Endodermal cell (in vitro differentiated cells): ENCODE measurements around the gene DDX60. TPM values are rescaled to one million over a fixed set of nuclear protein-coding genes. Genes with fewer than 3 reads are reported as not detected.

ENCODE experiments used
- DNase-seq: peaks from one replicate; pipeline ENCODE4 v3.0.0-alpha.2; 2017
- H3K27ac ChIP-seq: 2 replicates; pipeline ENCODE4 v1.5.1; 2013; ENCODE audit warnings: mild to moderate bottlenecking, low read depth, low read length, moderate library complexity
- H3K27me3 ChIP-seq: 2 replicates; pipeline ENCODE4 v1.6.1; 2013; ENCODE audit warnings: mild to moderate bottlenecking, low read length, moderate library complexity; ENCODE audit not compliant: insufficient read depth, control insufficient read depth, poor library complexity, severe bottlenecking
- H3K36me3 ChIP-seq: 2 replicates; pipeline ENCODE4 v1.7.0; 2013; ENCODE audit warnings: mild to moderate bottlenecking, low read length, moderate library complexity; ENCODE audit not compliant: control insufficient read depth, insufficient read depth
- H3K4me1 ChIP-seq: one replicate; pipeline ENCODE4 v1.7.0; 2013; ENCODE audit warnings: low read length; ENCODE audit not compliant: control insufficient read depth, insufficient read depth
- H3K4me3 ChIP-seq: 2 replicates; pipeline ENCODE4 v1.5.1; 2013; ENCODE audit warnings: mild to moderate bottlenecking, low read length, moderate library complexity
- H3K9ac ChIP-seq: 2 replicates; pipeline ENCODE4 v1.6.1; 2013; ENCODE audit warnings: mild to moderate bottlenecking, low read length, moderate library complexity; ENCODE audit not compliant: poor library complexity, severe bottlenecking; ENCODE audit errors: extremely low read depth
- H3K9me3 ChIP-seq: 2 replicates; pipeline ENCODE4 v1.6.1; 2013; ENCODE audit warnings: mild to moderate bottlenecking, low read length, moderate library complexity; ENCODE audit not compliant: control insufficient read depth
- H3K27ac Mint-ChIP-seq: 2 replicates; pipeline ENCODE4 v1.8.0; 2020; ENCODE audit warnings: mixed read lengths
- H3K27me3 Mint-ChIP-seq: 2 replicates; pipeline ENCODE4 v1.8.0; 2021; ENCODE audit warnings: mild to moderate bottlenecking, mixed read lengths; ENCODE audit not compliant: insufficient read depth
- H3K36me3 Mint-ChIP-seq: 2 replicates; pipeline ENCODE4 v1.8.0; 2020; ENCODE audit warnings: low read depth, mixed read lengths
- H3K4me1 Mint-ChIP-seq: 2 replicates; pipeline ENCODE4 v1.8.0; 2020; ENCODE audit warnings: mixed read lengths
- H3K4me3 Mint-ChIP-seq: 2 replicates; pipeline ENCODE4 v1.8.0; 2020; ENCODE audit warnings: mild to moderate bottlenecking, moderate library complexity, mixed read lengths
- H3K9me3 Mint-ChIP-seq: 2 replicates; pipeline ENCODE4 v1.8.0; 2020; ENCODE audit warnings: mild to moderate bottlenecking, mixed read lengths
- WGBS, 2 experiments: methylation state at CpG; one replicate each; pipeline versions ENCODE4 v1.1.5 to v1.1.7; 2013; ENCODE audit warnings: missing lambda C conversion rate in 2 of 2, mixed read lengths in 1 of 2; ENCODE audit not compliant: insufficient coverage in 1 of 2, insufficient read length in 1 of 2; 5-methylcytosine and 5-hydroxymethylcytosine counted together
- total RNA-seq, 2 donors: library from RNA; stranded (reverse); fragmentation: NEBNext Ultra II Directional in 1 of 2; extraction: Animal tissue kit (Norgen Biotek cat#: 25700) in 1 of 2; gene quantifications; 2 replicates in 1 of 2; 3 replicates in 1 of 2; pipeline ENCODE4 v1.2.1, GENCODE V29; 2021
- TF ChIP-seq, protein P1 (sequence below): fragments of 200-600 bp; sonication (generic); conservative IDR thresholded peaks from 2 replicates; pipeline ENCODE4 v1.5.0; 2021; ENCODE audit warnings: antibody characterized with exemption, mild to moderate bottlenecking

The DDX60 gene
- total RNA-seq, 2 donors from 2014 or later = 1.6 to 3.1 TPM

DNA sequence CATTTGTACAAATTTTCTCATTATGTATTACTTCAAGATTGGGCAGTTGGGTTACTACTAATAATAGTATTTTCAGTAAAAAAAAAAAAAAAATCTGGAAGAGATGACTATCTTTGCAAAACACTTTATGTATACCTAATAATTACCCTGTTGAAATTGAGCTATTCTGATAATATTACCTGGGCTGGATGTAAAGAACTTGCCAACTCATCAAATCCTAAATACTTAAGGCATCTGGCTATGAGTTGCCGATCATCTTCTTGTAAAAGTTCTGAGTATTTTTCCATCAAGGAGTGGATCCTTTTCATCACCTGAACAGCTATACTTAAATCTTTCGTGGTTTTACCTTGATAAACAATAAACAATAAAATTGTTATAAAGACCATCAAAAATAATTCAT lies 42.7 kb downstream of the DDX60 start:
- Histone ChIP-seq H3K27ac (no peak overlapping the region), H3K36me3 (no peaks in the 10 kb centered on the region), H3K4me1 (no peaks in the 10 kb centered on the region), H3K4me3 (no peak overlapping the region), H3K27me3 (no peaks in the 10 kb centered on the region), H3K9ac (no peak overlapping the region), H3K9me3 (no peaks in the 10 kb centered on the region)
- Mint-ChIP-seq H3K36me3 (no peaks in the 10 kb centered on the region), H3K9me3 (no peaks in the 10 kb centered on the region), H3K27ac (no peak overlapping the region), H3K27me3 (no peaks in the 10 kb centered on the region), H3K4me1 (no peaks in the 10 kb centered on the region), H3K4me3 (no peak overlapping the region)
- no peak for DNase-seq
- WGBS, 2 experiments = 93% methylated on average over 2 of the region's 2 CpGs; no CpG with 5 or more reads in 1 of the 2 experiments
- TF ChIP-seq, protein P1, sequence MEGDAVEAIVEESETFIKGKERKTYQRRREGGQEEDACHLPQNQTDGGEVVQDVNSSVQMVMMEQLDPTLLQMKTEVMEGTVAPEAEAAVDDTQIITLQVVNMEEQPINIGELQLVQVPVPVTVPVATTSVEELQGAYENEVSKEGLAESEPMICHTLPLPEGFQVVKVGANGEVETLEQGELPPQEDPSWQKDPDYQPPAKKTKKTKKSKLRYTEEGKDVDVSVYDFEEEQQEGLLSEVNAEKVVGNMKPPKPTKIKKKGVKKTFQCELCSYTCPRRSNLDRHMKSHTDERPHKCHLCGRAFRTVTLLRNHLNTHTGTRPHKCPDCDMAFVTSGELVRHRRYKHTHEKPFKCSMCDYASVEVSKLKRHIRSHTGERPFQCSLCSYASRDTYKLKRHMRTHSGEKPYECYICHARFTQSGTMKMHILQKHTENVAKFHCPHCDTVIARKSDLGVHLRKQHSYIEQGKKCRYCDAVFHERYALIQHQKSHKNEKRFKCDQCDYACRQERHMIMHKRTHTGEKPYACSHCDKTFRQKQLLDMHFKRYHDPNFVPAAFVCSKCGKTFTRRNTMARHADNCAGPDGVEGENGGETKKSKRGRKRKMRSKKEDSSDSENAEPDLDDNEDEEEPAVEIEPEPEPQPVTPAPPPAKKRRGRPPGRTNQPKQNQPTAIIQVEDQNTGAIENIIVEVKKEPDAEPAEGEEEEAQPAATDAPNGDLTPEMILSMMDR = no peak

DNA sequence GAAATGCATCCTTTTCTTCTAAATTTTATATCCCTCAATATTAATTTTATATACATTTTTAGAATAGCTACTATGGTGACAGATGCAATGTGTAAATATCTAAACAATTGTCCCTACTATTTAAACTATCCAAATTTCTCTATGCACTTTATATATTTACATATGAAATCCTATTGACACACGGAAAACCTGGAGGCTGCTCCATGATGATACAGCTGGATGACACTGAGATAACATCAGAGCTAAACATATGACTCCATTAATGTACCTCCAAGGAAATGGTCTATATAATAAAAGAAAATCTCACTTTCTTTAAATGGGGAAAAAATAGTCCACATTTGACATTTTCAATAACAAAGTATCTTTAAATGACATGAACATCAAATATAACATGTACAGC lies 43.7 kb downstream of the DDX60 start:
- Histone ChIP-seq H3K9ac (no peak overlapping the region), H3K4me1 (no peaks in the 10 kb centered on the region), H3K27me3 (no peaks in the 10 kb centered on the region), H3K9me3 (no peaks in the 10 kb centered on the region), H3K36me3 (no peaks in the 10 kb centered on the region), H3K4me3 (no peak overlapping the region), H3K27ac (no peak overlapping the region)
- no peaks in the 10 kb centered on the region for H3K9me3 Mint-ChIP-seq
- H3K27me3 Mint-ChIP-seq = no peaks in the 10 kb centered on the region
- no peak overlapping the region for H3K27ac Mint-ChIP-seq
- H3K36me3 Mint-ChIP-seq = no peaks in the 10 kb centered on the region
- WGBS, 2 experiments = 100% methylated on average over 1 of the region's 1 CpG; no CpG with 5 or more reads in 1 of the 2 experiments
- DNase-seq = no peak
- H3K4me1 Mint-ChIP-seq = no peaks in the 10 kb centered on the region
- TF ChIP-seq, protein P1 = no peak
- H3K4me3 Mint-ChIP-seq = no peak overlapping the region

DNA sequence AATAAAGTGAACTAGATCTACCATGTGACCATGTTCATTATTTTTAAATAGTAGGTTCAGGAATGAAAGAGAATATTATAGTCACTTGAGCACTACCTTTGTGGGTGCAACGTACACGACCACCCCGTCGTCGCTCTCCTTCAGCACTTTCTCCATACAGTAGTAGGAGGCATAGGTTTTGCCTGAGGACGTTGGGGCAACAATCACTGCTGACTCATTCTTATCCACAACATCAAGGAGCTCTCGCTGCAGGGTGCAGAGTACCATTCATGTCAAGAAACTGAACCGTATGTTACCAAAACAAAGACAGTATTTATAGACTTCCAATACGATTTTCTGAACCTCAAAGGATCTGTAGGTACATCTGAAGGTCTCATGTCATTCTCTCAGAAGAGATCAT lies 44.7 kb downstream of the DDX60 start:
- WGBS, 2 experiments = 82 to 88% methylated on average over 4 to 9 of the region's 9 CpGs

More for the DNA sequence above, 44.7 kb downstream of the DDX60 start:
- H3K9ac ChIP-seq = no peak overlapping the region
- no peaks in the 10 kb centered on the region for H3K36me3 ChIP-seq
- H3K4me1 ChIP-seq = no peaks in the 10 kb centered on the region
- no peak overlapping the region for H3K4me3 ChIP-seq
- no peaks in the 10 kb centered on the region for H3K4me1 Mint-ChIP-seq
- H3K27me3 Mint-ChIP-seq = no peaks in the 10 kb centered on the region
- H3K27ac ChIP-seq = no peak overlapping the region
- no peak overlapping the region for H3K27ac Mint-ChIP-seq
- no peaks in the 10 kb centered on the region for H3K27me3 ChIP-seq
- TF ChIP-seq, protein P1 = no peak
- H3K9me3 Mint-ChIP-seq = no peaks in the 10 kb centered on the region
- H3K36me3 Mint-ChIP-seq = no peaks in the 10 kb centered on the region
- no peak for DNase-seq
- H3K9me3 ChIP-seq = no peaks in the 10 kb centered on the region
- no peak overlapping the region for H3K4me3 Mint-ChIP-seq
